Activated CD8-positive, alpha-beta memory T cell treated with anti-CD3 and anti-CD28 coated beads for 48 hours (primary cell): ENCODE data around the gene MFNG.

Source experiments
- DNase-seq, 3 experiments: peaks; one replicate each; pipeline ENCODE4 v3.0.0-alpha.2; 2020; ENCODE audit warnings: low read depth in 2 of 3, low spot score in 2 of 3

The MFNG gene

DNA sequence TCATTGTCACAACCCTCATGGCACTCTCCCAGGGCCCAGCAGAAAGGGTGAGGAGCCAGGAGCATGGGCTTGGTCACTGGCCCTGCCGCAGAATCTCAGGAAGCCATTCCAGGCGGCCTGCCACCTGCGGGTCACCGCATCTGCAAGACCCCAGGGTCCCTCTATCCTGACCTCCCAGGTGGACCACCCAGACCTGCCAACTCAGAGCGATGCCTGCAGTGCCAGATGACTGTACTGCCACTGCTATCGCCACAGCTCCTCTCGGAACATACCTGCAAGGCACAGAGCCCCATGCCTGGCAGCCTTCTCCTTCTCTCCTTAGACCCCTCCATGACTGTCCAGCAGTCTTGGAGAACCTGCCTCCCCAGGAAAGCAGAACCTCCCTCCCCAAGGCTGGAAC is 32.5 kb downstream of the MFNG start:
- DNase-seq, result no peak

GRCh38 chr22:37451218-37451617 is 35.0 kb downstream of the MFNG start:
- DNase-seq, result no peak

DNA sequence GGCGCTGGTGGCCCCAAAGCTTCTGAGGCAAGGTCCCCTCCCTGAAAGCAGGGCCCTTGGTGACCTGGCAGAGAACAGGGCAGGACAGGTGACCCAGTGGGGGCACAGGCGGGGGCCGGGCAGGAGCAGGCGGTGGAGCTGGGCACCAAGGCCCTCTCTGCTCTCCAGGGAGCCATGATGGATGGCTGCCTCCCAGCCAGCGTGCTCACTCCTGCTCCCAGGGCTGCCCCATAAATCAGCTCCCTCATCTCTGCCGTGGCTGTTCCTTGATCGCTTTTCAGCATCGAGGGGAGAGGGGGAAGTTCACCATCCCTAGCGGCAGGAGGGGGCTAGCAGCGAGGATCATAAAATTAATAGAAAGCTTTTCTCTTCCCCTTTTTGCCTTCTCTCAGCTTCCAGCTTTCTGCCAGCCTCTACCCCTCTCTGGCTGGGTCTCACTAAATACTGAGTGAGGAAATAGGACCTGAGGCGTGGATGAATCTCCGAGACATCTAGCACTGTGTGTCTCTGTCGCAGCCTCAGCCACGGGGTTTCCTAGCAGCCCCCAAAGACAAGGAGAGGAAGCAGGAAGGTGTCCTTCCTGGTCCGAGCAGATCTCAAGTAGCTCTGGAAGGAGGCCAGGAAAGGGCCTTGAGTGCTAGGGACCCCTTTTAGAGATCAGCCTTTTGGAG is 36.7 kb downstream of the MFNG start:
- no peak for DNase-seq

GRCh38 chr22:37448516-37449127 is 37.6 kb downstream of the MFNG start:
- DNase-seq, result no peak

DNA sequence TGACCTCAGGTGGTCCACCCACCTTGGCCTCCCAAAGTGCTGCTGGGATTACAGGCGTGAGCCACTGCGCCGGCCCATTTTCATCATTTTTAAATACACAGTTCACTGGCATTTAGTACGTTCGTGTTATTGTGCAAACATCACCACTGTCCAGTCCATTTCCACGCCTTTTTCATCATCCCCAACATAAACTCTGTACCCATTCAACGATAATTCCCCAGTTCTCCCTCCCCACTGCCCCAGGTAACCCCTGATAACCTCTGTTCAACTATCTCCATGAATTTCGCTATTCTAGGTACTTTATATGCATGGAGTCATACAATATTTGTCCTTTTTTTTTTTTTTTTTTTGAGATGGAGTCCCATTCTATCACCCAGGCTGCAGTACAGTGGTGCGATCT is 40.7 kb downstream of the MFNG start:
- DNase-seq, result no peak

DNA sequence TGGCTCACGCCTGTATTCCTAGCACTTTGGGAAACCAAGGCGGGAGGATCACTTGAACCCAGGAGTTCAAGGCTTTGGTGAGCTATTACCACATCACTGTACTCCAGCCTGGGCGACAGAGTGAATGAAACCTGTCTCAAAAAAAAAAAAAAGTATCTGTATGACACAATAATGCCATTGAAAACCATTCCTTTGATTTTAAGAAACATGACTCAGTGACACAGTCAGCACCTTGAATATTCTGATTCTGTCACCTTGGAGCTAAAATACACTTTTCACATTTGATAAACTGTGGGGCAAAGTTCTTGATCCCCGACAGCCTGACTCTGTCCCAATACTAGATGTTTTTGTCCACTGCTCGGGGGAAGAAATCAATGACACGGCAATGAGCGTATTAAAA is 42.2 kb downstream of the MFNG start:
- no peak for DNase-seq

- no peak for DNase-seq
These were observed 43.1 kb downstream of the MFNG start for GRCh38 chr22:37443086-37443485.

DNA sequence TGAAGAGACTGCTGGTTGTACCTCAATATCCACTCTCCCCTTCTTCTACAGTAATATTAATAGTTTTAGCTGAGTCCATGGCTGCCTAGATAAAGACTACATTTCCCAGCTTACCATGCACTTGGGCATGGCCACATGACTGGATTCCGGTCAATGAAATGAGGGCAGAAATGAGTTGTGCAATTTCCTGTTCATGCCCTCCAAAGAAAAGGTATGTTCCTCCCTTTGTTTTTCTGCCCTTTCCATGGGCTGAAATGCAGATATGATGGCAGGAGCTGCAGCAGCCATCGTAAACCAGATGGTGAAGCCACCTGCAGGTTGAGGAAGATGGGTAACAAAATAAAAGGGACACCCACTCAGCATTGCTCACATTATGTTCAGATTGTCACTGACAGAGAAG is 43.6 kb downstream of the MFNG start:
- DNase-seq, result no peak

DNA sequence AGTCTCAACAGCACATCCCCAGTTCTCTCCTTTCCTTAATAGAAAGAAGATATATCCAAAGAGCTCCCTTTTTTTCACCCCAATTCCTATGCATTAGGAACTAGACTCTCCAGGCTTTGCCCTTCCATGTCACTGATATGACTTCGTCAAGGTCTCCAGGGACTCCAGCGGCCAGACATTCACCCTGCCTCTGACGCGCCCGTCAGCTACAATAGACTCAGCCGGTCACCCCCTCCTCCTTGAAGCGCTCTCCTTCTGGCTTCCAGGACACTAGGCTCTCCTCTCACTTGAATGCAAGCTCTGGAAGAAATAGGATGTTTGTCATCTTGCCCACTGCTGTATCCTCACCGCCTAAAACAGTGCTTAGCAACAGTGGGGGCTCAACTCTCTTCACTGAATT is 44.0 kb downstream of the MFNG start:
- no peak for DNase-seq

GRCh38 chr22:37440875-37441274 is 45.3 kb downstream of the MFNG start:
- no peak for DNase-seq

- no peak for DNase-seq
These were observed 46.8 kb downstream of the MFNG start for GRCh38 chr22:37439347-37439746.

DNA sequence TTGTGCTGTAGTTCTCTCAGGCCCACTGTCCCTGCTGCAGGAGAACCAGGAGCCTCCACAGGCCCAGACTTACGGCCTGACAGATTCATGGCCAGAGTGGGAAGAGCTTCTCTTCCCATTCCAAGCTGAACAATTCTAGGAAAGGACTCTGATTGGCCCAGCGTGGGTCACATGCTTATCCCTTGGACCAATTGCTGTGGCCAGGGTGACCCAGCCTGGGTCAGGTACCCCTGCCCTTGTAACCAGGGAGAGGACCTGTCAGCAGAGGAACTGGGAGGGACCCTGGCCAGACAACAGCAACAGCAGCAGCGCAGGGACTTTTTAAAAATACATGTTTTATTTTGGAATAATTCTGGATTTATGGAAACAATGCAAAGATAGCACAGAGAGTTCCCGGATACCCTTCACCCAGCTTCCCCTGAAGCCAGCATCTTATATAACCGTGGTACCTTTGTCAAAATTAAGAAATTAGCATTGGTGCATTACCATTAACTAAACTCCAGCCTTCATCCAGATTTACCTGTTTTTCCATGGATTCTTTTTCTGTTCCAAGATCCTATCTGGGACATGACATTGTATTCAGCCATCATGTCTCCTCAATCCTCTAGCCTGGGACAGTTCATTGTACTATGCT is 50.1 kb downstream of the MFNG start:
- no peak for DNase-seq

- no peak for DNase-seq
These were observed 52.4 kb downstream of the MFNG start for GRCh38 chr22:37433786-37434185.

DNA sequence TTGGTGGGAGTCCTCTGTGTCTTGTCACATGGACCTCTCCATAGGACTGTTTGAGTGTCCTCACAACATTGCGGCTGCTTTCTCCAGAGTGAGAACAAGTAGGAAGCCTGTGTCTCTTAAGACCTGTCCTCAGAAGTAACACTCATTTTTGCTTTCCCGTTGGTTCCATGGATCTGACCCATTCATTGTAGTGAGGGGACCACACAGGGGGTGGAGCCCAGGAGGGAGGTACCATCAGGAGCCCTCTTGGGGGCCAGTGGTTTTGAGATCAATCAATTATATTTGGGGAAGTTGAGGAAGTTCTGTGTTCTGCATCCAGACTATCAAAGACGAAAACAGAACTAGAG is 53.5 kb downstream of the MFNG start:
- no peak for DNase-seq

DNA sequence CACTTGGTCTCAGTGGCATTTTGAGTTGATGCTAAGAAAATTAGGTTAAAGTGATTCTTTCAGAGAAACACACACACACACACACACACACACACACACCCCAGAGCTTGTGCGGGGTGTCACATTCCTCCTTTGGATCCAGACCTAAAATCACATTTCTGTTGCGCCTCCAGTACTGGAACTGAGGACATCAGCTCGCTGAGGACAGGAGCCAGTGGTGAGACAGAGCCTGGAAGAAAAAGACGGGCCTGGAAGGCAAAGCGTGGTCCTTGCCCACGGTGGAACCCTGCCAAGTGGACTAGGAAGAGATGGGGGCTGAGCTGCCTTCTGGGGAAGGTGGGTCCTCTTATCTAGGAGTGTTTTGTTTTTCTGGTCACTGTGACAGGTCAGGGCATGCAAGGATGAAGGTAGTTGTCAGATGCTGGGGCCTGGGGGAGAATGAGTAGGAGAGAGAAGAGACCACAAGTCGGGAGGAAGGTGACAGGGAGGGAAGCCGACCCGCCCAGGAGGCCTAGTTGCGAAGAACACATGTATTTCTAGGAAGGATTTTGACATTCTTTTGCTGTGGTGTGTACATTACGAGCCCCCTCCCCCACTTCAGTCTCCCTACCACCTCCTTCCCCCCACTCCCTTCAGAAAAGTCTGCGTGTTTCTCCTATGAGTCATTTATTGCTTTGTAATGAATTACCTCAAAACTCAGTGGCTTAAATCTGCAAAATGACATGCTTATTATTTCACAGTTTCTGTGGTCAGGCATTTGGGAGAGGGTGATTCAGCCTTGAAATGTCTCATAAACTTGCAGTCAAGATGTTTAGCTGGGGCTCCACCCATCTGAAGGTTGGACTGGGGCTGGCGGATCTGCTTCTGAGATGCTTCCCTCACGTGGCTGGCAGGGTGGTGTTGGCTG is 54.1 kb downstream of the MFNG start:
- no peak for DNase-seq

GRCh38 chr22:37431366-37431765 is 54.8 kb downstream of the MFNG start:
- DNase-seq, result no peak

DNA sequence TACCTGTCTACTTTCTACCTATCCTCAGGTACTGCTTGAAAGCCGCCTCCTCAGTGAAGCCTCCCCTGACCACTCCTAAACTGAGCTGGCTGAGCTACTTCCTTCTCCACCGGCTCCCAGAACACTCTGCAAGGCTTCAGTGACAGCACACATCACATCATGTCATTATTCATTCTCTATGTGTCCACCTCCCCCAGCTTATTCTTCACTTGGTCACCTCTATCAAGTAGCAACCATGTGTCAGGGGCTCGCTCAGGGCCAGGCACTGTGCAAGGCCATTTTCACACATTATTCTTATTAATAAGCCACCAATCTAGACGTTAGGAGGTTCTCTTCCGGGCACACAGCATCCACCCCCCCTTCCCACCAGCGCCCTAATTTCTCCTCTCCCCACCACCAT is 55.2 kb downstream of the MFNG start:
- no peak for DNase-seq

GRCh38 chr22:37428649-37429586 is 57.3 kb downstream of the MFNG start:
- DNase-seq, result no peak

GRCh38 chr22:37427711-37428635 is 58.2 kb downstream of the MFNG start:
- DNase-seq, result no peak
